Right atrium auricular region (tissue), 2 donors: Measurements from ENCODE around the gene MED22. TPM values are rescaled to one million over a fixed set of nuclear protein-coding genes. Genes with fewer than 3 reads are reported as not detected.
"Not testable (repeated sequence)": the region's sequence is repeated elsewhere in the genome, so short reads cannot be mapped to it uniquely, and the experiment has no call there.

Source experiments
- DNase-seq: peaks from one replicate; pipeline ENCODE4 v3.0.0-alpha.2; 2019; ENCODE audit warnings: low spot score
- H3K27ac ChIP-seq, 2 donors: fragments of 200-600 bp; sonication (generic); 1 replicate in 1 of 2; 2 replicates in 1 of 2; pipeline ENCODE4 v1.5.1; 2016 to 2019
- H3K27me3 ChIP-seq, 2 donors: fragments of 200-600 bp; sonication (generic); one replicate each; pipeline versions ENCODE4 v1.5.1 to v1.6.0; 2017 to 2019
- H3K36me3 ChIP-seq: fragments of 200-600 bp; sonication (generic); one replicate; pipeline ENCODE4 v1.5.1; 2016
- H3K4me1 ChIP-seq, 2 donors: fragments of 200-600 bp; sonication (generic); one replicate each; pipeline versions ENCODE4 v1.5.1 to v1.6.0; 2017 to 2019
- H3K4me3 ChIP-seq, 2 donors: fragments of 200-600 bp; sonication (generic); 1 replicate in 1 of 2; 2 replicates in 1 of 2; pipeline ENCODE4 v1.5.1; 2017 to 2019; ENCODE audit warnings: mild to moderate bottlenecking in 1 of 2, moderate library complexity in 1 of 2
- H3K9me3 ChIP-seq, 2 donors: fragments of 200-600 bp; sonication (generic); one replicate each; pipeline ENCODE4 v1.5.1; 2019
- CTCF ChIP-seq, 2 donors: fragments of 200-600 bp; sonication (generic); IDR thresholded peaks; one replicate each; pipeline ENCODE4 v1.5.1; 2019; ENCODE audit warnings: antibody characterized with exemption in 2 of 2
- total RNA-seq, 2 donors: library from RNA; depleted of rRNA; stranded (reverse); fragments of >200 nt; gene quantifications; one replicate each; pipeline ENCODE4 v1.1.0, GENCODE V29; 2016

The MED22 gene
- total RNA-seq, 2 donors from 2014 or later, result 15.1 to 24.6 TPM

GRCh38 chr9:133378408-133378962 is 30.6 kb upstream of the MED22 start:
- no peak for DNase-seq
- Histone ChIP-seq H3K4me3 (no peak overlapping the region), H3K36me3 (no peaks in the 10 kb centered on the region), H3K27me3 (no peaks in the 10 kb centered on the region), H3K27ac (no peak overlapping the region), H3K9me3 (no peaks in the 10 kb centered on the region), H3K4me1 (peaks cover 0 to 18% of the 10 kb centered on the region in 2 donors)
- no peak for TF ChIP-seq CTCF (IDR thresholded peaks at IDR 0.05)

- no peak for TF ChIP-seq CTCF (IDR thresholded peaks at IDR 0.05)
These were observed 29.8 kb upstream of the MED22 start for GRCh38 chr9:133377721-133378216.

GRCh38 chr9:133377280-133377679 is 29.3 kb upstream of the MED22 start:
- H3K27me3 ChIP-seq, H3K9me3 ChIP-seq, H3K27ac ChIP-seq, DNase-seq, H3K4me3 ChIP-seq, H3K36me3 ChIP-seq: not testable (repeated sequence)
- H3K4me1 ChIP-seq, result peaks cover 0 to 30% of the 10 kb centered on the region in 2 donors

More at GRCh38 chr9:133377721-133378216, 29.8 kb upstream of the MED22 start:
- peaks cover 0 to 25% of the 10 kb centered on the region in 2 donors for H3K4me1 ChIP-seq
- H3K27ac ChIP-seq, result no peak overlapping the region
- peaks cover 6% of the 10 kb centered on the region for H3K36me3 ChIP-seq
- DNase-seq, result no peak
- no peak overlapping the region for H3K4me3 ChIP-seq
- no peaks in the 10 kb centered on the region for H3K27me3 ChIP-seq
- no peaks in the 10 kb centered on the region for H3K9me3 ChIP-seq

- peak within 1 kb of the TSS; percentile 92 for H3K27ac ChIP-seq
- peak within 1 kb of the TSS; percentile 98 to 99 for H3K4me3 ChIP-seq
- peak; percentile 93 for DNase-seq
- H3K9me3 ChIP-seq, result no peaks in the 10 kb centered on the region
- H3K4me1 ChIP-seq, result peaks cover 0 to 43% of the 10 kb centered on the region in 2 donors
- peaks cover 8% of the 10 kb centered on the region for H3K36me3 ChIP-seq
- no peak for TF ChIP-seq CTCF (IDR thresholded peaks at IDR 0.05)
- H3K27me3 ChIP-seq, result no peaks in the 10 kb centered on the region
These were observed 28.1 kb upstream of the MED22 start, which contains the start of the genes STKLD1 and SURF4 for GRCh38 chr9:133375724-133376654. Gene STKLD1 (plus strand): TSS chr9:133376366. CDS start chr9:133376474, 108 bp downstream. Gene SURF4 (minus strand): TSS chr9:133376060. CDS start chr9:133375969, 91 bp downstream.

- DNase-seq, result no peak
- no peak for TF ChIP-seq CTCF (IDR thresholded peaks at IDR 0.05)
- H3K36me3 ChIP-seq, result peaks cover 8% of the 10 kb centered on the region
- H3K4me3 ChIP-seq, result peak overlapping the region; percentile 98 to 99
- peak overlapping the region; percentile 92 for H3K27ac ChIP-seq
- H3K9me3 ChIP-seq, result no peaks in the 10 kb centered on the region
- no peaks in the 10 kb centered on the region for H3K27me3 ChIP-seq
- peaks cover 0 to 51% of the 10 kb centered on the region in 2 donors for H3K4me1 ChIP-seq
These were observed 27.3 kb upstream of the MED22 start for GRCh38 chr9:133375116-133375723.
